Colonic mucosa (tissue), 4 donors: Measurements from ENCODE around the gene MARK3. TPM values are rescaled to one million over a fixed set of nuclear protein-coding genes. Genes with fewer than 3 reads are reported as not detected.

ENCODE experiments used
- DNase-seq: peaks from one replicate; pipeline ENCODE4 v3.0.0-alpha.2; 2020
- H3K27ac ChIP-seq: fragments of 200-600 bp; one replicate; pipeline ENCODE4 v1.8.0; 2021
- H3K27me3 ChIP-seq: fragments of 200-600 bp; one replicate; pipeline ENCODE4 v1.8.0; 2021
- H3K36me3 ChIP-seq: fragments of 200-600 bp; one replicate; pipeline ENCODE4 v1.8.0; 2021
- H3K4me1 ChIP-seq: fragments of 200-600 bp; one replicate; pipeline ENCODE4 v1.8.0; 2021; ENCODE audit warnings: mild to moderate bottlenecking
- H3K4me3 ChIP-seq: fragments of 200-600 bp; one replicate; pipeline ENCODE4 v1.8.0; 2021
- H3K9ac ChIP-seq, 2 donors: one replicate each; pipeline ENCODE4 v1.7.0; 2013; ENCODE audit warnings: control low read depth in 2 of 2, low read depth in 2 of 2, low read length in 2 of 2
- H3K9me3 ChIP-seq: fragments of 200-600 bp; one replicate; pipeline ENCODE4 v1.8.0; 2021
- CTCF ChIP-seq: fragments of 200-600 bp; IDR thresholded peaks from one replicate; pipeline ENCODE4 v1.8.0; 2022; ENCODE audit warnings: antibody characterized with exemption, mild to moderate bottlenecking
- intact Hi-C: fragments of 100-400 bp; cut with DNase I; formaldehyde crosslinking; loops from one replicate; pipeline ENCODE4 v1.14.1; 2022
- total RNA-seq, 2 donors: library from RNA; stranded (reverse); fragmentation: NEBNext Ultra II Directional in 1 of 2; extraction: Animal tissue kit (Norgen Biotek cat#: 25700) in 1 of 2; gene quantifications; one replicate each; pipeline ENCODE4 v1.2.1, GENCODE V29; 2021
- donor health status: healthy.
- donor health status: DM: no; HTN: no; CAD: no.
- donor health status: DM: no; HTN: no; CAD: no.

MARK3 gene
- total RNA-seq, 2 donors from 2014 or later, result 52.5 to 63.6 TPM

- peaks cover 30% of the 10 kb centered on the region for H3K4me1 ChIP-seq
- no peak overlapping the region for H3K4me3 ChIP-seq
- TF ChIP-seq CTCF, result no peak
- H3K27me3 ChIP-seq, result no peaks in the 10 kb centered on the region
- H3K9me3 ChIP-seq, result no peaks in the 10 kb centered on the region
- no peak overlapping the region for H3K27ac ChIP-seq
- no peak for DNase-seq
- H3K36me3 ChIP-seq, result no peaks in the 10 kb centered on the region
- H3K9ac ChIP-seq, result peak overlapping the region; percentile 87 to 88
- intact Hi-C loops, result no loop called here
These were observed 145.2 kb downstream of the MARK3 start for GRCh38 chr14:103530390-103530789.

GRCh38 chr14:103530831-103531230, 145.6 kb downstream of the MARK3 start:
- H3K9ac ChIP-seq, result no peak overlapping the region
- no peaks in the 10 kb centered on the region for H3K9me3 ChIP-seq
- no peak for DNase-seq
- no peak overlapping the region for H3K27ac ChIP-seq
- H3K36me3 ChIP-seq, result no peaks in the 10 kb centered on the region
- H3K4me3 ChIP-seq, result no peak overlapping the region
- H3K4me1 ChIP-seq, result peaks cover 28% of the 10 kb centered on the region
- no peaks in the 10 kb centered on the region for H3K27me3 ChIP-seq
- intact Hi-C loops, result no loop called here
- no peak for TF ChIP-seq CTCF

GRCh38 chr14:103531421-103532215, 146.4 kb downstream of the MARK3 start:
- Histone ChIP-seq H3K27ac (no peak overlapping the region), H3K36me3 (no peaks in the 10 kb centered on the region), H3K9me3 (no peaks in the 10 kb centered on the region), H3K9ac (no peak overlapping the region), H3K4me1 (peaks cover 20% of the 10 kb centered on the region), H3K4me3 (no peak overlapping the region), H3K27me3 (no peaks in the 10 kb centered on the region)
- TF ChIP-seq CTCF, result no peak
- intact Hi-C loops, result no loop called here
- no peak for DNase-seq

- no peaks in the 10 kb centered on the region for H3K9me3 ChIP-seq
- H3K27ac ChIP-seq, result no peak overlapping the region
- H3K36me3 ChIP-seq, result no peaks in the 10 kb centered on the region
- H3K4me3 ChIP-seq, result no peak overlapping the region
- intact Hi-C loops, result no loop called here
- H3K9ac ChIP-seq, result no peak overlapping the region
- H3K27me3 ChIP-seq, result no peaks in the 10 kb centered on the region
- peaks cover 14% of the 10 kb centered on the region for H3K4me1 ChIP-seq
- no peak for DNase-seq
- no peak for TF ChIP-seq CTCF
These were observed 147.3 kb downstream of the MARK3 start for GRCh38 chr14:103532216-103533136.

GRCh38 chr14:103533137-103533998, 148.2 kb downstream of the MARK3 start:
- Histone ChIP-seq H3K27ac (peak overlapping the region; percentile 22), H3K9ac (peak overlapping the region in 1 of 2 donors; percentile 24), H3K9me3 (no peaks in the 10 kb centered on the region), H3K4me1 (peaks cover 8% of the 10 kb centered on the region), H3K27me3 (no peaks in the 10 kb centered on the region), H3K4me3 (no peak overlapping the region), H3K36me3 (no peaks in the 10 kb centered on the region)
- DNase-seq, result no peak
- intact Hi-C loops, result no loop called here
- TF ChIP-seq CTCF, result no peak
